K562 (cell line): ENCODE measurements around the gene ROR2.

Source experiments
- EZH2 ChIP-seq: IDR thresholded peaks from 2 replicates; pipeline ENCODE4 v1.6.1; 2012; ENCODE audit warnings: low read depth, mild to moderate bottlenecking, inconsistent platforms, low read length, borderline replicate concordance
- HDAC2 ChIP-seq: fragments of 450-650 bp; IDR thresholded peaks from 2 replicates; pipeline ENCODE4 v1.6.1; 2016; ENCODE audit warnings: mild to moderate bottlenecking
- KAT2B ChIP-seq: IDR thresholded peaks from one replicate; pipeline ENCODE4 v1.6.1; 2012; ENCODE audit warnings: low read depth, mild to moderate bottlenecking, control low read depth, inconsistent platforms, low read length, moderate library complexity
- ZBTB1 ChIP-seq: sonication (generic); formaldehyde crosslinking; IDR thresholded peaks from 2 replicates; pipeline ENCODE4 v1.8.1; 2023; ENCODE audit warnings: missing genetic modification reagents, low read depth, mild to moderate bottlenecking, borderline replicate concordance
- TF ChIP-seq, protein P1 (sequence below), 2 experiments: fragments of 450-650 bp; formaldehyde crosslinking in 1 of 2; IDR thresholded peaks; 2 replicates each; pipeline versions ENCODE4 v1.4.0 to v1.6.1; 2014 to 2020; ENCODE audit warnings: mild to moderate bottlenecking in 2 of 2, borderline replicate concordance in 1 of 2, low read depth in 1 of 2

DNA sequence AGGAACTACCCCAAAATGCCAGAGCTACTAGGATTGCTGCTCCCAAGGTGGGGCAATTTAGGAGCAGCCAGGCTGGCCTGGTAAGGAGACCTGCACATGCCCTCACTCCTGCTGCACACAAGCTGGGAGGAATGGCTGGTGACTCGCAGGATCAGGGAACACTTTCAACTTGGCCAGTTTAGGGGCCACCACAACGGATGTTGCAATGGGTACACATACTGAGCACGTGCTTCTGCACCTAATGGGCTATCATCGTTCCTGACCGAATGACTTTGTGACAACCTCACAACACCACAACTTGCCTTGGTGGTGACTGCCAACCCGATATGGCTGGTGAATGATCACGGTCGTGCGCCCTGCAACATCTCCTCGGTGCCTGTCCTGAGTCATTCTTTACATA, 172.0 kb downstream of the ROR2 start:
- TF ChIP-seq KAT2B (no peak), EZH2 (no peak), HDAC2 (no peak), ZBTB1 (CRISPR knock-in tag) (no peak)
- TF ChIP-seq, protein P1, sequence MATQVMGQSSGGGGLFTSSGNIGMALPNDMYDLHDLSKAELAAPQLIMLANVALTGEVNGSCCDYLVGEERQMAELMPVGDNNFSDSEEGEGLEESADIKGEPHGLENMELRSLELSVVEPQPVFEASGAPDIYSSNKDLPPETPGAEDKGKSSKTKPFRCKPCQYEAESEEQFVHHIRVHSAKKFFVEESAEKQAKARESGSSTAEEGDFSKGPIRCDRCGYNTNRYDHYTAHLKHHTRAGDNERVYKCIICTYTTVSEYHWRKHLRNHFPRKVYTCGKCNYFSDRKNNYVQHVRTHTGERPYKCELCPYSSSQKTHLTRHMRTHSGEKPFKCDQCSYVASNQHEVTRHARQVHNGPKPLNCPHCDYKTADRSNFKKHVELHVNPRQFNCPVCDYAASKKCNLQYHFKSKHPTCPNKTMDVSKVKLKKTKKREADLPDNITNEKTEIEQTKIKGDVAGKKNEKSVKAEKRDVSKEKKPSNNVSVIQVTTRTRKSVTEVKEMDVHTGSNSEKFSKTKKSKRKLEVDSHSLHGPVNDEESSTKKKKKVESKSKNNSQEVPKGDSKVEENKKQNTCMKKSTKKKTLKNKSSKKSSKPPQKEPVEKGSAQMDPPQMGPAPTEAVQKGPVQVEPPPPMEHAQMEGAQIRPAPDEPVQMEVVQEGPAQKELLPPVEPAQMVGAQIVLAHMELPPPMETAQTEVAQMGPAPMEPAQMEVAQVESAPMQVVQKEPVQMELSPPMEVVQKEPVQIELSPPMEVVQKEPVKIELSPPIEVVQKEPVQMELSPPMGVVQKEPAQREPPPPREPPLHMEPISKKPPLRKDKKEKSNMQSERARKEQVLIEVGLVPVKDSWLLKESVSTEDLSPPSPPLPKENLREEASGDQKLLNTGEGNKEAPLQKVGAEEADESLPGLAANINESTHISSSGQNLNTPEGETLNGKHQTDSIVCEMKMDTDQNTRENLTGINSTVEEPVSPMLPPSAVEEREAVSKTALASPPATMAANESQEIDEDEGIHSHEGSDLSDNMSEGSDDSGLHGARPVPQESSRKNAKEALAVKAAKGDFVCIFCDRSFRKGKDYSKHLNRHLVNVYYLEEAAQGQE (IDR thresholded peaks at IDR 0.05; ENCODE audit: borderline replicate concordance): no peak
- TF ChIP-seq, protein P1 (CRISPR knock-in tag; IDR thresholded peaks at IDR 0.05; ENCODE audit: low read depth): no peak
